Colonic mucosa (tissue), 4 donors: ENCODE measurements around the gene GRM8. TPM values are rescaled to one million over a fixed set of nuclear protein-coding genes. Genes with fewer than 3 reads are reported as not detected.

ENCODE experiments used
- DNase-seq: peaks from one replicate; pipeline ENCODE4 v3.0.0-alpha.2; 2020
- H3K27ac ChIP-seq: fragments of 200-600 bp; one replicate; pipeline ENCODE4 v1.8.0; 2021
- H3K27me3 ChIP-seq: fragments of 200-600 bp; one replicate; pipeline ENCODE4 v1.8.0; 2021
- H3K36me3 ChIP-seq: fragments of 200-600 bp; one replicate; pipeline ENCODE4 v1.8.0; 2021
- H3K4me1 ChIP-seq: fragments of 200-600 bp; one replicate; pipeline ENCODE4 v1.8.0; 2021; ENCODE audit warnings: mild to moderate bottlenecking
- H3K4me3 ChIP-seq: fragments of 200-600 bp; one replicate; pipeline ENCODE4 v1.8.0; 2021
- H3K9ac ChIP-seq, 2 donors: one replicate each; pipeline ENCODE4 v1.7.0; 2013; ENCODE audit warnings: control low read depth in 2 of 2, low read depth in 2 of 2, low read length in 2 of 2
- H3K9me3 ChIP-seq: fragments of 200-600 bp; one replicate; pipeline ENCODE4 v1.8.0; 2021
- intact Hi-C: fragments of 100-400 bp; cut with DNase I; formaldehyde crosslinking; loops from one replicate; pipeline ENCODE4 v1.14.1; 2022
- total RNA-seq, 2 donors: library from RNA; stranded (reverse); fragmentation: NEBNext Ultra II Directional in 1 of 2; extraction: Animal tissue kit (Norgen Biotek cat#: 25700) in 1 of 2; gene quantifications; one replicate each; pipeline ENCODE4 v1.2.1, GENCODE V29; 2021
- TF ChIP-seq, protein P1 (sequence below): fragments of 200-600 bp; IDR thresholded peaks from one replicate; pipeline ENCODE4 v1.8.0; 2022; ENCODE audit warnings: antibody characterized with exemption, mild to moderate bottlenecking
- donor health status: healthy.
- donor health status: DM: no; HTN: no; CAD: no.
- donor health status: DM: no; HTN: no; CAD: no.

GRM8 gene
- total RNA-seq, 2 donors from 2014 or later, result 2.2 to 2.5 TPM

DNA sequence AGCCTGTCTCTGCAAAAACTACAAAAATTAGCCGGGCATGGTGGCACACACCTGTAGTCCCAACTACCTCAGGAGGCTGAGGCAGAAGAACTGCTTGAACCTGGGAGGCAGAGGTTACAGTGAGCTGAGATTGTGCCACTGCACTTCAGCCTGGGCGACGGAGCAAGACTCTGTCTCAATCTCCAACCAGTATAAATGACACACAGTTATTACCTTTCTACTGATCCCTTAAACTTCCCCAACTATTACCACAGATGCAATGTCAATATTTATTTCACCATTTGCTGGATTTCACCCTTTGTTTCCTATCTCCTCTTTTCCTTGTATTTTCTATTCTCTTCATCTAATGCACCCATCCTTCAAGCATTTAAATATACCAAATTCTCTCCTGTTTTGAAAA, 431.8 kb downstream of the GRM8 start:
- H3K36me3 ChIP-seq, result no peaks in the 10 kb centered on the region
- H3K4me3 ChIP-seq, result no peak overlapping the region
- H3K27ac ChIP-seq, result no peak overlapping the region
- H3K9ac ChIP-seq, result no peak overlapping the region
- TF ChIP-seq, protein P1, sequence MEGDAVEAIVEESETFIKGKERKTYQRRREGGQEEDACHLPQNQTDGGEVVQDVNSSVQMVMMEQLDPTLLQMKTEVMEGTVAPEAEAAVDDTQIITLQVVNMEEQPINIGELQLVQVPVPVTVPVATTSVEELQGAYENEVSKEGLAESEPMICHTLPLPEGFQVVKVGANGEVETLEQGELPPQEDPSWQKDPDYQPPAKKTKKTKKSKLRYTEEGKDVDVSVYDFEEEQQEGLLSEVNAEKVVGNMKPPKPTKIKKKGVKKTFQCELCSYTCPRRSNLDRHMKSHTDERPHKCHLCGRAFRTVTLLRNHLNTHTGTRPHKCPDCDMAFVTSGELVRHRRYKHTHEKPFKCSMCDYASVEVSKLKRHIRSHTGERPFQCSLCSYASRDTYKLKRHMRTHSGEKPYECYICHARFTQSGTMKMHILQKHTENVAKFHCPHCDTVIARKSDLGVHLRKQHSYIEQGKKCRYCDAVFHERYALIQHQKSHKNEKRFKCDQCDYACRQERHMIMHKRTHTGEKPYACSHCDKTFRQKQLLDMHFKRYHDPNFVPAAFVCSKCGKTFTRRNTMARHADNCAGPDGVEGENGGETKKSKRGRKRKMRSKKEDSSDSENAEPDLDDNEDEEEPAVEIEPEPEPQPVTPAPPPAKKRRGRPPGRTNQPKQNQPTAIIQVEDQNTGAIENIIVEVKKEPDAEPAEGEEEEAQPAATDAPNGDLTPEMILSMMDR, result no peak
- H3K27me3 ChIP-seq, result no peaks in the 10 kb centered on the region
- no peak for DNase-seq
- no peaks in the 10 kb centered on the region for H3K4me1 ChIP-seq
- intact Hi-C loops, result no loop called here
- no peaks in the 10 kb centered on the region for H3K9me3 ChIP-seq

DNA sequence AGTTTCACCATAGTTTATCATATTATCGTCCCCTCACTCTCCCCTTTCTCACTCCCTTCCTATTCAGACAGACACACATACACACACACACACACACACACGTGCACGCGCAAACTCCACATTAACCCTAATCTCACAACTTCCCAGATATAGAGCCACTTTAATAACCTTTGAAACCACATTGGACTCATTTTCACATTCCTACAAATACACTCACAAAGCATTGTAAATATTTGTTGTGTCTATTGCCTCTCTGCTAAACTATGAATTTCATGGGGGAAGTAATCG, 433.6 kb downstream of the GRM8 start:
- Histone ChIP-seq H3K27me3 (no peaks in the 10 kb centered on the region), H3K4me3 (no peak overlapping the region), H3K9ac (no peak overlapping the region), H3K9me3 (no peaks in the 10 kb centered on the region), H3K36me3 (no peaks in the 10 kb centered on the region), H3K27ac (no peak overlapping the region), H3K4me1 (no peaks in the 10 kb centered on the region)
- DNase-seq, result no peak
- intact Hi-C loops, result no loop called here
- TF ChIP-seq, protein P1, result no peak

DNA sequence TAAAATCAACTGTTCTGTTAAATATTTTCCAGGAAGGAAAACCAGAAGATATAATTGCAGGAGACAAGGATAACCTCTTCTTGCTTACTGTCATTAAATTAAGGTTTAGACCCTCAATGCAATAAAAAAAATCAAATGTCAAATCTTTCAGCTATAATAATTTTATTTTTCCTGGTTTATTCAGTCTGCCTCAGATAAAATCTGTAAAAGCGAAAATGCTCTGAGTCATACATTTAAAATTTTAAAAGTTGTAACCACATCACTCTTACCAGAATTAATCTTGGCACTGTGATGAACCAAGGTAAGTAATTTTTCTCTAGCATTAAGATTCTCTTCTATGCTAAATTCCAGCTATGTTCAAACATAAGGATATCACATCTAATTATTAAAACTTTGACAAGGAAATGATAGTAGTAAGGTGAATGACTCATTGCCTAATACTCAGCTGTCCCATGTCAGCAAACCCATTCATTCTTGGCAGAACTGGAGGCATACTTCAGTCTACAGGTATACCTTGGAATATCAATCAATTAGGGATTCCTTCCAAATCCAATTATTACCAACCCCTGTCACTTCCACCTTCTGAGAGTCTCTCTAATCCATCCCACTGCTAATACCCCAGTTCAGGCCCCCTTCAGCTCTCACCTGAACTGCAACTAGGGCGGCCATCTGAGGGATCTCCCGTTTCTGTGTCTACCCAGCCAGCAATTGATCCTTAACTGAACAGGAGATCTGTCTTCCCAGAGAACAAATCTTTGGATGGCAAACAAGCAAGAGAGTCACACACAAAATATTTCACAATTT, 434.1 kb downstream of the GRM8 start:
- H3K27ac ChIP-seq, result no peak overlapping the region
- H3K9ac ChIP-seq, result no peak overlapping the region
- intact Hi-C loops, result no loop called here
- TF ChIP-seq, protein P1, result no peak
- H3K36me3 ChIP-seq, result no peaks in the 10 kb centered on the region
- no peaks in the 10 kb centered on the region for H3K9me3 ChIP-seq
- no peak for DNase-seq
- no peaks in the 10 kb centered on the region for H3K4me1 ChIP-seq
- no peak overlapping the region for H3K4me3 ChIP-seq
- no peaks in the 10 kb centered on the region for H3K27me3 ChIP-seq

DNA sequence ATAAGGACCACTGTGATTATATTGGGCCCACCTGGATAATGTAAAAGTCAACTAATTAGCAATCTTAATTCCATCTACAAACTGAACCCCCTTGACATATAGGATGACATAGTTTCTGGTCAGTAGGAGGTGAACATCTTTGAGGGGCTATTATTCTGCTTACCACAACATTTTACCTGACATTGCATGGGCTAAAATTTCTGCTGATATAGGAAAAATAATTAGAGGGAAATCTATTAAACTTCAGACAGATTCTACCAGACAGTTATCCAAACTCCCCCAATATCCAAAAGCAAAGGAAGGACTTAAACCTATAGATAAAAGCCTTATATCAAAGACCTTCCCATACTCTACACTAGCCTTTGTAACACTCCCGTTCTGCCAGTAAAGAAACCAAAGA, 443.6 kb downstream of the GRM8 start:
- Histone ChIP-seq H3K9me3 (no peaks in the 10 kb centered on the region), H3K36me3 (no peaks in the 10 kb centered on the region)
- intact Hi-C loops, result loop anchor here (10.0 kb wide), 1 partner anchor 446 kb away; the partner anchor contains the start of gene GRM8

DNA sequence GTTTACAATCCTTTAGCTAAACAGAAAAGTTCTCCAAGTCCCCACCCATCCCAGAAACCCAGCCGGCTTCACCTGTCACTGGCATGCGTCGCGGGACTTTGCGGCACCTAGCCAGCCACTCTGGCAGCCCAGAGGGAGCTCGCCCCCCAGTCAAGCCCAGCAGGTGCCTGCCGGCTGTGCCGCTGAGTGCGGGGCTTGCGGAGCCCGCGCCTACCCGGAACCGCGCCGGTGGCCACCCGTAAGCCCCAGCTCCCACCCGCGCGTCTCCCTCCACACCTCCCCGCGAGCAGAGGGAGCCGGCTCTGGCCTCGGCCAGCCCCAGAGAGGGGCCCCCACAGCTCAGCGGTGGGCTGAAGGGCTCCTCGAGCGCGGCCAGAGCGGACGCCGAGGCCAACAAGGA, 446.1 kb downstream of the GRM8 start:
- Histone ChIP-seq H3K9me3 (no peaks in the 10 kb centered on the region), H3K27me3 (no peaks in the 10 kb centered on the region), H3K4me1 (no peaks in the 10 kb centered on the region), H3K36me3 (no peaks in the 10 kb centered on the region), H3K9ac (no peak overlapping the region), H3K4me3 (no peak overlapping the region), H3K27ac (no peak overlapping the region)
- TF ChIP-seq, protein P1, result no peak
- intact Hi-C loops, result loop anchor here (10.0 kb wide), 1 partner anchor 448 kb away; the partner anchor contains the start of gene GRM8
- no peak for DNase-seq

More for the DNA sequence above, 443.6 kb downstream of the GRM8 start:
- H3K27me3 ChIP-seq, result no peaks in the 10 kb centered on the region
- no peaks in the 10 kb centered on the region for H3K4me1 ChIP-seq
- H3K27ac ChIP-seq, result no peak overlapping the region
- no peak for DNase-seq
- TF ChIP-seq, protein P1, result no peak
- no peak overlapping the region for H3K4me3 ChIP-seq
- no peak overlapping the region for H3K9ac ChIP-seq
